ENCODE data around the gene PARVB.

DNA sequence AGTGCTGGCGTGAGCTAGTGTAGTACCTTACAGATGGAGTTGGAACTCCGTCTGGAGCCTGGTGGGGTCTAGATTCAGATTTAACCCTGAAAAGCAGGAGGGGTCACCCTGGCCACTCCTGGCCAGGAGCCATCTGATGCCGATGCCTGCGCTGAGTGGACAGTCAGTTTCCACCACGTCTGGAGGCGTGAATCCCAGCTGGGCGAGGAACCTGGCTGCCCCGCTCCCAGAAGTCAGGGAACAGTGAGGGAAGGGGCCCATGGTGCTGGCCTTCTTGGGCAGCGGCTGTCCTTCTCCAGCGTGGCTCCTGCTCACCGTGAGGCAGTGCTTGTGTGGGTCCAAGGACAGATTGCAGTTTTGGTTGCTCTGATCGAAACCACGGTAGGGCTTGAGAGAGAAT is 76.3 kb downstream of the PARVB start:
- TF ChIP-seq CTCF (IDR thresholded peaks at IDR 0.05) (no peak), EP300 (IDR thresholded peaks at IDR 0.05; ENCODE audit: low read depth) (no peak), POLR2A (IDR thresholded peaks at IDR 0.05) (no peak), POLR2AphosphoS5 (IDR thresholded peaks at IDR 0.05) (no peak)
